KMS-11 (cell line): ENCODE measurements around the gene NOP16.

Experiments
- H2AFZ ChIP-seq: fragments of 200-600 bp; sonication (generic); 2 replicates; pipeline ENCODE4 v1.6.1; 2016; ENCODE audit warnings: antibody characterized with exemption, mixed run types, low read depth
- H3K27ac ChIP-seq: fragments of 200-600 bp; sonication (generic); 2 replicates; pipeline ENCODE4 v1.6.1; 2016; ENCODE audit warnings: mild to moderate bottlenecking, mixed run types
- H3K27me3 ChIP-seq: fragments of 200-600 bp; sonication (generic); 2 replicates; pipeline ENCODE4 v1.6.1; 2017; ENCODE audit warnings: mild to moderate bottlenecking, low read depth, mixed run types, moderate library complexity; ENCODE audit not compliant: insufficient read depth
- H3K36me3 ChIP-seq: fragments of 200-600 bp; sonication (generic); 2 replicates; pipeline ENCODE4 v1.6.1; 2017; ENCODE audit warnings: mild to moderate bottlenecking, mixed run types; ENCODE audit not compliant: insufficient read depth
- H3K4me1 ChIP-seq: fragments of 200-600 bp; sonication (generic); 2 replicates; pipeline ENCODE4 v1.6.1; 2016; ENCODE audit warnings: mild to moderate bottlenecking, low read depth, mixed run types; ENCODE audit not compliant: poor library complexity, severe bottlenecking
- H3K4me2 ChIP-seq: fragments of 200-600 bp; sonication (generic); 2 replicates; pipeline ENCODE4 v1.7.0; 2016; ENCODE audit warnings: mild to moderate bottlenecking, mixed run types
- H3K4me3 ChIP-seq: fragments of 200-600 bp; sonication (generic); IDR thresholded peaks from 2 replicates; pipeline ENCODE4 v1.6.1; 2017; ENCODE audit warnings: low read depth, low read length, mixed read lengths; ENCODE audit not compliant: insufficient read depth
- H3K79me2 ChIP-seq: fragments of 200-600 bp; sonication (generic); 2 replicates; pipeline ENCODE4 v1.6.1; 2016; ENCODE audit warnings: low read depth, mixed run types; ENCODE audit not compliant: insufficient read depth
- H3K9ac ChIP-seq: fragments of 200-600 bp; sonication (generic); 2 replicates; pipeline ENCODE4 v1.6.1; 2016; ENCODE audit warnings: mild to moderate bottlenecking, mixed run types
- H4K20me1 ChIP-seq: fragments of 200-600 bp; sonication (generic); 2 replicates; pipeline ENCODE4 v1.6.1; 2016; ENCODE audit warnings: mild to moderate bottlenecking, mixed run types; ENCODE audit not compliant: insufficient read depth
- CTCF ChIP-seq: fragments of 200-600 bp; sonication (generic); conservative IDR thresholded peaks from 2 replicates; pipeline ENCODE4 v1.6.1; 2017; ENCODE audit warnings: low read depth, mild to moderate bottlenecking, antibody characterized with exemption, low read length, moderate library complexity, mixed read lengths

NOP16 gene

GRCh38 chr5:176341325-176342157, 46.9 kb downstream of the NOP16 start:
- Histone ChIP-seq H3K27ac (no peak overlapping the region), H4K20me1 (no peaks in the 10 kb centered on the region), H2AFZ (no peak overlapping the region)

GRCh38 chr5:176339304-176339703, 49.1 kb downstream of the NOP16 start:
- Histone ChIP-seq H3K27me3 (no peaks in the 10 kb centered on the region), H2AFZ (no peak overlapping the region), H3K36me3 (no peaks in the 10 kb centered on the region), H3K79me2 (no peaks in the 10 kb centered on the region), H3K4me3 (no peak overlapping the region), H3K27ac (no peak overlapping the region), H3K9ac (no peak overlapping the region), H3K4me2 (no peak overlapping the region), H4K20me1 (no peaks in the 10 kb centered on the region), H3K4me1 (no peaks in the 10 kb centered on the region)
- no peak for TF ChIP-seq CTCF

More at GRCh38 chr5:176341325-176342157, 46.9 kb downstream of the NOP16 start:
- Histone ChIP-seq H3K4me2 (no peak overlapping the region), H3K27me3 (no peaks in the 10 kb centered on the region), H3K4me1 (no peaks in the 10 kb centered on the region), H3K36me3 (peaks cover 4% of the 10 kb centered on the region; the same call in 1 of the 2 replicates), H3K79me2 (no peaks in the 10 kb centered on the region), H3K4me3 (no peak overlapping the region), H3K9ac (no peak overlapping the region)
- no peak for TF ChIP-seq CTCF

GRCh38 chr5:176337913-176338312, 50.5 kb downstream of the NOP16 start:
- H3K4me2 ChIP-seq = no peak overlapping the region
- no peak overlapping the region for H3K27ac ChIP-seq
- no peaks in the 10 kb centered on the region for H3K36me3 ChIP-seq
- H3K27me3 ChIP-seq = no peaks in the 10 kb centered on the region
- no peaks in the 10 kb centered on the region for H3K4me1 ChIP-seq
- no peak overlapping the region for H3K9ac ChIP-seq
- H3K4me3 ChIP-seq = no peak overlapping the region
- H2AFZ ChIP-seq = no peak overlapping the region
- TF ChIP-seq CTCF = no peak
- no peaks in the 10 kb centered on the region for H4K20me1 ChIP-seq
- H3K79me2 ChIP-seq = no peaks in the 10 kb centered on the region

- H3K27ac ChIP-seq = no peak overlapping the region
- H2AFZ ChIP-seq = no peak overlapping the region
- TF ChIP-seq CTCF = no peak
These were observed 54.2 kb downstream of the NOP16 start for GRCh38 chr5:176334031-176334770.

More at GRCh38 chr5:176334031-176334770, 54.2 kb downstream of the NOP16 start:
- no peaks in the 10 kb centered on the region for H3K27me3 ChIP-seq
- H4K20me1 ChIP-seq = no peaks in the 10 kb centered on the region
- H3K4me2 ChIP-seq = no peak overlapping the region
- no peak overlapping the region for H3K4me3 ChIP-seq
- no peak overlapping the region for H3K9ac ChIP-seq
- H3K79me2 ChIP-seq = no peaks in the 10 kb centered on the region
- no peaks in the 10 kb centered on the region for H3K36me3 ChIP-seq
- no peaks in the 10 kb centered on the region for H3K4me1 ChIP-seq
